ENCODE measurements around the gene SHISA8. TPM values are rescaled to one million over a fixed set of nuclear protein-coding genes. Genes with fewer than 3 reads are reported as not detected.

SHISA8 gene
- total RNA-seq, 1 donor from 2014 or later: not detected

- Histone ChIP-seq H3K79me2 (ENCODE audit: low read depth) (peaks cover 26% of the 10 kb centered on the region), H3K9ac (no peak overlapping the region), H3K9me3 (ENCODE audit: low read depth) (no peaks in the 10 kb centered on the region), H3K36me3 (peaks cover 9% of the 10 kb centered on the region), H3K27me3 (no peaks in the 10 kb centered on the region), H3K4me2 (no peak overlapping the region), H3K27ac (no peak overlapping the region), H4K20me1 (ENCODE audit: low read depth) (peaks cover 50% of the 10 kb centered on the region), H2AFZ (replicated peaks) (no peak overlapping the region), H3K4me3 (no peak overlapping the region), H3F3A (ENCODE audit: low read depth) (no peaks in the 10 kb centered on the region), H3K4me1 (no peaks in the 10 kb centered on the region)
- H3K36me3 Mint-ChIP-seq: peaks cover 32% of the 10 kb centered on the region
- H3K27me3 Mint-ChIP-seq (ENCODE audit: insufficient read depth, low read depth): peaks cover 4% of the 10 kb centered on the region
- H3K9me3 Mint-ChIP-seq: no peaks in the 10 kb centered on the region
- TF ChIP-seq CTCF (IDR thresholded peaks at IDR 0.05) (no peak), EZH2phosphoT487 (IDR thresholded peaks at IDR 0.05) (no peak), EZH2 (IDR thresholded peaks at IDR 0.05) (no peak)
- no peak overlapping the region for H3K27ac Mint-ChIP-seq
- DNase-seq (ENCODE audit: low spot score): no peak
- H3K4me3 Mint-ChIP-seq: no peak overlapping the region
- peaks cover 6% of the 10 kb centered on the region for H3K4me1 Mint-ChIP-seq
These were observed 46.3 kb downstream of the SHISA8 start for GRCh38 chr22:41868556-41868955.

- Histone ChIP-seq H3K4me3 (no peak overlapping the region), H4K20me1 (ENCODE audit: low read depth) (peaks cover 84% of the 10 kb centered on the region), H3K4me1 (no peaks in the 10 kb centered on the region), H3F3A (ENCODE audit: low read depth) (no peaks in the 10 kb centered on the region), H3K79me2 (ENCODE audit: low read depth) (peaks cover 77% of the 10 kb centered on the region), H3K9ac (no peak overlapping the region), H3K27me3 (no peaks in the 10 kb centered on the region), H2AFZ (replicated peaks) (no peak overlapping the region), H3K9me3 (ENCODE audit: low read depth) (no peaks in the 10 kb centered on the region), H3K4me2 (no peak overlapping the region), H3K27ac (no peak overlapping the region), H3K36me3 (no peaks in the 10 kb centered on the region)
- TF ChIP-seq EZH2phosphoT487 (IDR thresholded peaks at IDR 0.05) (no peak), CTCF (IDR thresholded peaks at IDR 0.05) (no peak), EZH2 (IDR thresholded peaks at IDR 0.05) (no peak)
- no peak for DNase-seq (ENCODE audit: low spot score)
- Mint-ChIP-seq H3K9me3 (no peaks in the 10 kb centered on the region), H3K27ac (no peak overlapping the region), H3K27me3 (ENCODE audit: insufficient read depth, low read depth) (peaks cover 2% of the 10 kb centered on the region), H3K4me1 (peaks cover 8% of the 10 kb centered on the region), H3K4me3 (no peak overlapping the region), H3K36me3 (peaks cover 19% of the 10 kb centered on the region)
These were observed 51.4 kb downstream of the SHISA8 start for GRCh38 chr22:41863472-41863871.

GRCh38 chr22:41862530-41863266 lies 52.2 kb downstream of the SHISA8 start:
- peaks cover 2% of the 10 kb centered on the region for H3K27me3 Mint-ChIP-seq (ENCODE audit: insufficient read depth, low read depth)
- no peak overlapping the region for H3K4me3 ChIP-seq
- no peak overlapping the region for H3K4me3 Mint-ChIP-seq
- no peak for DNase-seq (ENCODE audit: low spot score)
- TF ChIP-seq EZH2 (IDR thresholded peaks at IDR 0.05) (no peak), EZH2phosphoT487 (IDR thresholded peaks at IDR 0.05) (no peak), CTCF (IDR thresholded peaks at IDR 0.05) (no peak)
- H2AFZ ChIP-seq (replicated peaks): no peak overlapping the region
- H3K27me3 ChIP-seq: no peaks in the 10 kb centered on the region
- peak overlapping the region; percentile 3 for H3K27ac ChIP-seq
- no peaks in the 10 kb centered on the region for H3K9me3 ChIP-seq (ENCODE audit: low read depth)
- peaks cover 19% of the 10 kb centered on the region for H3K36me3 Mint-ChIP-seq
- peak overlapping the region; percentile 69 for H3K27ac Mint-ChIP-seq
- no peaks in the 10 kb centered on the region for H3K36me3 ChIP-seq
- H3K9ac ChIP-seq: no peak overlapping the region
- H3K79me2 ChIP-seq (ENCODE audit: low read depth): peaks cover 85% of the 10 kb centered on the region
- peaks cover 8% of the 10 kb centered on the region for H3K4me1 Mint-ChIP-seq
- H4K20me1 ChIP-seq (ENCODE audit: low read depth): peaks cover 84% of the 10 kb centered on the region
- H3F3A ChIP-seq (ENCODE audit: low read depth): no peaks in the 10 kb centered on the region
- no peaks in the 10 kb centered on the region for H3K9me3 Mint-ChIP-seq
- H3K4me1 ChIP-seq: no peaks in the 10 kb centered on the region
- H3K4me2 ChIP-seq: no peak overlapping the region
